ENCODE measurements around the gene ABLIM2. TPM values are rescaled to one million over a fixed set of nuclear protein-coding genes. Genes with fewer than 3 reads are reported as not detected.

The ABLIM2 gene
- total and polyA plus RNA-seq, 2 of the 13 experiments (the other 11 are each of a cell fraction or from before 2014, with no cell fraction given) = 0.20 to 0.37 TPM

GRCh38 chr4:8105306-8106100 is 53.1 kb downstream of the ABLIM2 start:
- H4K20me1 ChIP-seq (ENCODE audit: insufficient read depth, low read length) = no peaks in the 10 kb centered on the region
- no peak for TF ChIP-seq SATB2 (CRISPR knock-in tag; IDR thresholded peaks at IDR 0.05)
- TF ChIP-seq, protein P1, sequence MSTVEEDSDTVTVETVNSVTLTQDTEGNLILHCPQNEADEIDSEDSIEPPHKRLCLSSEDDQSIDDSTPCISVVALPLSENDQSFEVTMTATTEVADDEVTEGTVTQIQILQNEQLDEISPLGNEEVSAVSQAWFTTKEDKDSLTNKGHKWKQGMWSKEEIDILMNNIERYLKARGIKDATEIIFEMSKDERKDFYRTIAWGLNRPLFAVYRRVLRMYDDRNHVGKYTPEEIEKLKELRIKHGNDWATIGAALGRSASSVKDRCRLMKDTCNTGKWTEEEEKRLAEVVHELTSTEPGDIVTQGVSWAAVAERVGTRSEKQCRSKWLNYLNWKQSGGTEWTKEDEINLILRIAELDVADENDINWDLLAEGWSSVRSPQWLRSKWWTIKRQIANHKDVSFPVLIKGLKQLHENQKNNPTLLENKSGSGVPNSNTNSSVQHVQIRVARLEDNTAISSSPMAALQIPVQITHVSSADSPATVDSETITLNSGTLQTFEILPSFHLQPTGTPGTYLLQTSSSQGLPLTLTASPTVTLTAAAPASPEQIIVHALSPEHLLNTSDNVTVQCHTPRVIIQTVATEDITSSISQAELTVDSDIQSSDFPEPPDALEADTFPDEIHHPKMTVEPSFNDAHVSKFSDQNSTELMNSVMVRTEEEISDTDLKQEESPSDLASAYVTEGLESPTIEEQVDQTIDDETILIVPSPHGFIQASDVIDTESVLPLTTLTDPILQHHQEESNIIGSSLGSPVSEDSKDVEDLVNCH (CRISPR knock-in tag; IDR thresholded peaks at IDR 0.05) = no peak
- H3K9me3 ChIP-seq (ENCODE audit: low read length) = 0 out of 2 replicates have a peak, but pooled peaks cover 4% of the 10 kb centered on the region
- no peak overlapping the region for H3K9ac ChIP-seq (ENCODE audit: insufficient read depth, low read depth, low read length)
- BruUV-seq (replicated peaks) = no TSS peak
- H3K36me3 ChIP-seq (replicated peaks in 1 of 2; ENCODE audit: control insufficient read depth in 1 of 2, insufficient read depth in 2 of 2, low read length in 2 of 2) = no peaks in the 10 kb centered on the region
- no peak overlapping the region for H3K27ac ChIP-seq (ENCODE audit: extremely low read length, insufficient read depth, low read length)
- FAIRE-seq (no peak), ATAC-seq (no peak), DNase-seq (ENCODE audit: low spot score) (no peak)
- ChIA-PET CTCF (ENCODE audit: low intra/inter-chr PET ratio, low total read pairs) (no interaction called here), POLR2A (no interaction called here)
- peaks cover 9 to 81% of the 10 kb centered on the region in 2 experiments for H3K27me3 ChIP-seq (ENCODE audit: control insufficient read depth in 1 of 2, insufficient read depth in 2 of 2, low read length in 2 of 2)
- H2AFZ ChIP-seq (ENCODE audit: low read length) = no peak overlapping the region
- no peaks in the 10 kb centered on the region for H3K79me2 ChIP-seq (ENCODE audit: insufficient read depth, low read length)
- H3K4me2 ChIP-seq (ENCODE audit: low read depth, low read length) = no peak overlapping the region
- in situ Hi-C loops (cut with HindIII; ENCODE audit: extremely low pct_ligation_motif_present, low pct_unique_long_range_greater_than_20kb) = no loop called here
- H3K4me1 ChIP-seq (ENCODE audit: insufficient read depth, low read length) = peaks cover 10% of the 10 kb centered on the region
- H3K4me3 ChIP-seq (replicated peaks in 1 of 3; ENCODE audit: insufficient read depth in 1 of 3, low read depth in 2 of 3, low read length in 3 of 3) = no peak overlapping the region
- intact Hi-C loops (cut with micrococcal nuclease; ENCODE audit: unreplicated experiment) = no loop called here
- 53% methylated on average over 32 of the region's 32 CpGs for WGBS (ENCODE audit: low lambda C conversion rate)

GRCh38 chr4:8104491-8105305 is 53.9 kb downstream of the ABLIM2 start:
- Histone ChIP-seq H3K4me3 (replicated peaks in 1 of 3; ENCODE audit: insufficient read depth in 1 of 3, low read depth in 2 of 3, low read length in 3 of 3) (no peak overlapping the region), H3K9ac (ENCODE audit: insufficient read depth, low read depth, low read length) (no peak overlapping the region), H3K36me3 (replicated peaks in 1 of 2; ENCODE audit: control insufficient read depth in 1 of 2, insufficient read depth in 2 of 2, low read length in 2 of 2) (no peaks in the 10 kb centered on the region), H4K20me1 (ENCODE audit: insufficient read depth, low read length) (no peaks in the 10 kb centered on the region), H3K4me2 (ENCODE audit: low read depth, low read length) (no peak overlapping the region), H3K4me1 (ENCODE audit: insufficient read depth, low read length) (peaks cover 10% of the 10 kb centered on the region), H3K27ac (ENCODE audit: extremely low read length, insufficient read depth, low read length) (no peak overlapping the region), H3K79me2 (ENCODE audit: insufficient read depth, low read length) (no peaks in the 10 kb centered on the region), H2AFZ (ENCODE audit: low read length) (no peak overlapping the region), H3K27me3 (ENCODE audit: control insufficient read depth in 1 of 2, insufficient read depth in 2 of 2, low read length in 2 of 2) (peaks cover 8 to 75% of the 10 kb centered on the region in 2 experiments), H3K9me3 (ENCODE audit: low read length) (0 out of 2 replicates have a peak, but pooled peaks cover 4% of the 10 kb centered on the region)
- DNase-seq (ENCODE audit: low spot score) = no peak
- intact Hi-C loops (cut with micrococcal nuclease; ENCODE audit: unreplicated experiment) (no loop called here), in situ Hi-C loops (cut with HindIII; ENCODE audit: extremely low pct_ligation_motif_present, low pct_unique_long_range_greater_than_20kb) (no loop called here)
- no peak for ATAC-seq
- CTCF ChIA-PET (ENCODE audit: low intra/inter-chr PET ratio, low total read pairs) = no interaction called here
- FAIRE-seq = no peak
- POLR2A ChIA-PET = no interaction called here
- no TSS peak for BruUV-seq (replicated peaks)
- 18% methylated on average over 6 of the region's 22 CpGs for WGBS (ENCODE audit: low lambda C conversion rate)
- no peak for TF ChIP-seq JUN (CRISPR knock-in tag; IDR thresholded peaks at IDR 0.05)
- TF ChIP-seq, protein P2, sequence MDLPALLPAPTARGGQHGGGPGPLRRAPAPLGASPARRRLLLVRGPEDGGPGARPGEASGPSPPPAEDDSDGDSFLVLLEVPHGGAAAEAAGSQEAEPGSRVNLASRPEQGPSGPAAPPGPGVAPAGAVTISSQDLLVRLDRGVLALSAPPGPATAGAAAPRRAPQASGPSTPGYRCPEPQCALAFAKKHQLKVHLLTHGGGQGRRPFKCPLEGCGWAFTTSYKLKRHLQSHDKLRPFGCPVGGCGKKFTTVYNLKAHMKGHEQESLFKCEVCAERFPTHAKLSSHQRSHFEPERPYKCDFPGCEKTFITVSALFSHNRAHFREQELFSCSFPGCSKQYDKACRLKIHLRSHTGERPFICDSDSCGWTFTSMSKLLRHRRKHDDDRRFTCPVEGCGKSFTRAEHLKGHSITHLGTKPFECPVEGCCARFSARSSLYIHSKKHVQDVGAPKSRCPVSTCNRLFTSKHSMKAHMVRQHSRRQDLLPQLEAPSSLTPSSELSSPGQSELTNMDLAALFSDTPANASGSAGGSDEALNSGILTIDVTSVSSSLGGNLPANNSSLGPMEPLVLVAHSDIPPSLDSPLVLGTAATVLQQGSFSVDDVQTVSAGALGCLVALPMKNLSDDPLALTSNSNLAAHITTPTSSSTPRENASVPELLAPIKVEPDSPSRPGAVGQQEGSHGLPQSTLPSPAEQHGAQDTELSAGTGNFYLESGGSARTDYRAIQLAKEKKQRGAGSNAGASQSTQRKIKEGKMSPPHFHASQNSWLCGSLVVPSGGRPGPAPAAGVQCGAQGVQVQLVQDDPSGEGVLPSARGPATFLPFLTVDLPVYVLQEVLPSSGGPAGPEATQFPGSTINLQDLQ (CRISPR knock-in tag; IDR thresholded peaks at IDR 0.05) = no peak
- no peak for TF ChIP-seq NR2C2 (CRISPR knock-in tag; IDR thresholded peaks at IDR 0.05; ENCODE audit: borderline replicate concordance)
- TF ChIP-seq ATM (IDR thresholded peaks at IDR 0.05; ENCODE audit: borderline replicate concordance) = no peak
- TF ChIP-seq ZNF777 (CRISPR knock-in tag; IDR thresholded peaks at IDR 0.05) = no peak
- no peak for TF ChIP-seq ZSCAN31 (CRISPR knock-in tag; IDR thresholded peaks at IDR 0.05; ENCODE audit: low read depth)
- no peak for TF ChIP-seq ZNF24 (IDR thresholded peaks at IDR 0.05)
- no peak for TF ChIP-seq ASH2L (IDR thresholded peaks at IDR 0.05; ENCODE audit: insufficient read length, low read depth, low read length)
- no peak for TF ChIP-seq ZNF235 (CRISPR knock-in tag; IDR thresholded peaks at IDR 0.05; ENCODE audit: borderline replicate concordance)

All from HepG2 (cell line).